ENCODE results near the gene ABRACL.
"Not testable (repeated sequence)": the region's sequence is repeated elsewhere in the genome, so short reads cannot be mapped to it uniquely, and the experiment has no call there.

ABRACL gene

GRCh38 chr6:138993410-138993809, 35.1 kb upstream of the ABRACL start:
- H3K9ac ChIP-seq (ENCODE audit: low read depth, low read length, poor library complexity); DNase-seq (ENCODE audit: low spot score); H3K9me3 ChIP-seq (replicated peaks in 1 of 2; ENCODE audit: control insufficient read depth in 2 of 2, insufficient read depth in 1 of 2, low read depth in 1 of 2, low read length in 2 of 2); H3K4me3 ChIP-seq (ENCODE audit: low read length in 2 of 2); H2AFZ ChIP-seq (ENCODE audit: low read length); H2BK15ac ChIP-seq (ENCODE audit: low read length); H4K8ac ChIP-seq (ENCODE audit: low read depth, low read length); H3K18ac ChIP-seq (ENCODE audit: low read length); H3K79me1 ChIP-seq (ENCODE audit: low read depth, low read length); H3K36me3 ChIP-seq (replicated peaks in 1 of 2; ENCODE audit: control insufficient read depth in 2 of 2, insufficient read depth in 2 of 2, low read length in 2 of 2); H2BK12ac ChIP-seq (ENCODE audit: low read length); H3K27ac ChIP-seq (replicated peaks; ENCODE audit: low read length); H2AK5ac ChIP-seq (ENCODE audit: low read depth, low read length); H3K27me3 ChIP-seq (ENCODE audit: control insufficient read depth in 3 of 3, insufficient read depth in 3 of 3, low read depth in 1 of 3, low read length in 3 of 3); H2BK5ac ChIP-seq (ENCODE audit: low read length); H3K4me2 ChIP-seq (ENCODE audit: insufficient read depth, low read length, poor library complexity, severe bottlenecking); H3K4ac ChIP-seq (ENCODE audit: low read length); H2BK120ac ChIP-seq (ENCODE audit: low read depth, low read length); H3K4me1 ChIP-seq (ENCODE audit: control insufficient read depth in 2 of 2, insufficient read depth in 1 of 2, low read depth in 1 of 2, low read length in 2 of 2); H3K14ac ChIP-seq (ENCODE audit: low read length); H4K91ac ChIP-seq (ENCODE audit: low read depth, low read length, poor library complexity); H3K23ac ChIP-seq (ENCODE audit: low read depth, low read length, poor library complexity): not testable (repeated sequence)
- no CpG with 5 or more reads among the region's 1 CpG for WGBS, 2 donors (ENCODE audit: extremely low coverage in 2 of 2, insufficient read length in 2 of 2, insufficient replicate concordance in 1 of 2)

GRCh38 chr6:138996524-138996923, 32.0 kb upstream of the ABRACL start:
- Histone ChIP-seq H2BK15ac (ENCODE audit: low read length) (no peak overlapping the region), H4K91ac (ENCODE audit: low read depth, low read length, poor library complexity) (no peak overlapping the region), H3K9ac (ENCODE audit: low read depth, low read length, poor library complexity) (no peak overlapping the region), H2AK5ac (ENCODE audit: low read depth, low read length) (no peak overlapping the region), H2BK12ac (ENCODE audit: low read length) (no peak overlapping the region), H3K9me3 (replicated peaks in 1 of 2; ENCODE audit: control insufficient read depth in 2 of 2, insufficient read depth in 1 of 2, low read depth in 1 of 2, low read length in 2 of 2) (no peaks in the 10 kb centered on the region), H3K27me3 (ENCODE audit: control insufficient read depth in 3 of 3, insufficient read depth in 3 of 3, low read depth in 1 of 3, low read length in 3 of 3) (peaks cover 0 to 20% (median 0%) of the 10 kb centered on the region in 3 experiments), H3K18ac (ENCODE audit: low read length) (no peak overlapping the region), H3K4me2 (ENCODE audit: insufficient read depth, low read length, poor library complexity, severe bottlenecking) (no peak overlapping the region), H3K4me1 (ENCODE audit: control insufficient read depth in 2 of 2, insufficient read depth in 1 of 2, low read depth in 1 of 2, low read length in 2 of 2) (no peaks in the 10 kb centered on the region), H3K79me1 (ENCODE audit: low read depth, low read length) (no peaks in the 10 kb centered on the region), H3K4me3 (ENCODE audit: low read length in 2 of 2) (no peak overlapping the region), H2BK120ac (ENCODE audit: low read depth, low read length) (no peak overlapping the region), H2AFZ (ENCODE audit: low read length) (no peak overlapping the region), H3K14ac (ENCODE audit: low read length) (no peak overlapping the region), H3K27ac (replicated peaks; ENCODE audit: low read length) (no peak overlapping the region), H4K8ac (ENCODE audit: low read depth, low read length) (no peak overlapping the region), H3K36me3 (replicated peaks in 1 of 2; ENCODE audit: control insufficient read depth in 2 of 2, insufficient read depth in 2 of 2, low read length in 2 of 2) (no peaks in the 10 kb centered on the region), H3K4ac (ENCODE audit: low read length) (no peak overlapping the region), H2BK5ac (ENCODE audit: low read length) (no peak overlapping the region), H3K23ac (ENCODE audit: low read depth, low read length, poor library complexity) (no peak overlapping the region)
- WGBS, 2 donors (ENCODE audit: extremely low coverage in 2 of 2, insufficient read length in 2 of 2, insufficient replicate concordance in 1 of 2): no CpG with 5 or more reads among the region's 3 CpGs
- DNase-seq (ENCODE audit: low spot score): no peak

GRCh38 chr6:138997136-138997535, 31.4 kb upstream of the ABRACL start:
- no peak for DNase-seq (ENCODE audit: low spot score)
- H3K9me3 ChIP-seq (replicated peaks in 1 of 2; ENCODE audit: control insufficient read depth in 2 of 2, insufficient read depth in 1 of 2, low read depth in 1 of 2, low read length in 2 of 2): no peaks in the 10 kb centered on the region
- WGBS, 2 donors (ENCODE audit: extremely low coverage in 2 of 2, insufficient read length in 2 of 2, insufficient replicate concordance in 1 of 2): no CpG with 5 or more reads among the region's 5 CpGs
- no peak overlapping the region for H2AFZ ChIP-seq (ENCODE audit: low read length)
- H3K23ac ChIP-seq (ENCODE audit: low read depth, low read length, poor library complexity): no peak overlapping the region
- H2BK15ac ChIP-seq (ENCODE audit: low read length): no peak overlapping the region
- no peak overlapping the region for H2AK5ac ChIP-seq (ENCODE audit: low read depth, low read length)
- H3K14ac ChIP-seq (ENCODE audit: low read length): no peak overlapping the region
- H3K4me1 ChIP-seq (ENCODE audit: control insufficient read depth in 2 of 2, insufficient read depth in 1 of 2, low read depth in 1 of 2, low read length in 2 of 2): no peaks in the 10 kb centered on the region
- H4K91ac ChIP-seq (ENCODE audit: low read depth, low read length, poor library complexity): no peak overlapping the region
- no peak overlapping the region for H3K9ac ChIP-seq (ENCODE audit: low read depth, low read length, poor library complexity)
- no peak overlapping the region for H2BK120ac ChIP-seq (ENCODE audit: low read depth, low read length)
- H3K18ac ChIP-seq (ENCODE audit: low read length): no peak overlapping the region
- no peak overlapping the region for H2BK5ac ChIP-seq (ENCODE audit: low read length)
- H3K4me2 ChIP-seq (ENCODE audit: insufficient read depth, low read length, poor library complexity, severe bottlenecking): no peak overlapping the region
- H4K8ac ChIP-seq (ENCODE audit: low read depth, low read length): no peak overlapping the region
- H3K4me3 ChIP-seq (ENCODE audit: low read length in 2 of 2): no peak overlapping the region
- H3K4ac ChIP-seq (ENCODE audit: low read length): no peak overlapping the region
- no peaks in the 10 kb centered on the region for H3K36me3 ChIP-seq (replicated peaks in 1 of 2; ENCODE audit: control insufficient read depth in 2 of 2, insufficient read depth in 2 of 2, low read length in 2 of 2)
- H3K27me3 ChIP-seq (ENCODE audit: control insufficient read depth in 3 of 3, insufficient read depth in 3 of 3, low read depth in 1 of 3, low read length in 3 of 3): peaks cover 0 to 16% (median 0%) of the 10 kb centered on the region in 3 experiments
- H2BK12ac ChIP-seq (ENCODE audit: low read length): no peak overlapping the region
- no peaks in the 10 kb centered on the region for H3K79me1 ChIP-seq (ENCODE audit: low read depth, low read length)
- H3K27ac ChIP-seq (replicated peaks; ENCODE audit: low read length): no peak overlapping the region

GRCh38 chr6:138999949-139000725, 28.4 kb upstream of the ABRACL start:
- Histone ChIP-seq H3K4me3 (ENCODE audit: low read length in 2 of 2) (no peak overlapping the region), H2BK12ac (ENCODE audit: low read length) (no peak overlapping the region), H3K14ac (ENCODE audit: low read length) (no peak overlapping the region), H3K9ac (ENCODE audit: low read depth, low read length, poor library complexity) (no peak overlapping the region), H3K9me3 (replicated peaks in 1 of 2; ENCODE audit: control insufficient read depth in 2 of 2, insufficient read depth in 1 of 2, low read depth in 1 of 2, low read length in 2 of 2) (no peaks in the 10 kb centered on the region), H3K23ac (ENCODE audit: low read depth, low read length, poor library complexity) (no peak overlapping the region), H3K27me3 (ENCODE audit: control insufficient read depth in 3 of 3, insufficient read depth in 3 of 3, low read depth in 1 of 3, low read length in 3 of 3) (peaks cover 0 to 12% (median 0%) of the 10 kb centered on the region in 3 experiments), H3K36me3 (replicated peaks in 1 of 2; ENCODE audit: control insufficient read depth in 2 of 2, insufficient read depth in 2 of 2, low read length in 2 of 2) (no peaks in the 10 kb centered on the region), H3K18ac (ENCODE audit: low read length) (no peak overlapping the region), H3K79me1 (ENCODE audit: low read depth, low read length) (no peaks in the 10 kb centered on the region), H3K4ac (ENCODE audit: low read length) (no peak overlapping the region), H2AK5ac (ENCODE audit: low read depth, low read length) (no peak overlapping the region), H3K27ac (replicated peaks; ENCODE audit: low read length) (no peak overlapping the region), H2AFZ (ENCODE audit: low read length) (no peak overlapping the region), H2BK15ac (ENCODE audit: low read length) (no peak overlapping the region), H3K4me2 (ENCODE audit: insufficient read depth, low read length, poor library complexity, severe bottlenecking) (no peak overlapping the region), H4K8ac (ENCODE audit: low read depth, low read length) (no peak overlapping the region), H2BK5ac (ENCODE audit: low read length) (no peak overlapping the region), H2BK120ac (ENCODE audit: low read depth, low read length) (no peak overlapping the region), H3K4me1 (ENCODE audit: control insufficient read depth in 2 of 2, insufficient read depth in 1 of 2, low read depth in 1 of 2, low read length in 2 of 2) (no peaks in the 10 kb centered on the region), H4K91ac (ENCODE audit: low read depth, low read length, poor library complexity) (no peak overlapping the region)
- no CpG with 5 or more reads among the region's 4 CpGs for WGBS, 2 donors (ENCODE audit: extremely low coverage in 2 of 2, insufficient read length in 2 of 2, insufficient replicate concordance in 1 of 2)
- DNase-seq (ENCODE audit: low spot score): no peak
